ENCODE data around the gene PDE4D. TPM values are rescaled to one million over a fixed set of nuclear protein-coding genes. Genes with fewer than 3 reads are reported as not detected.

The PDE4D gene
- total RNA-seq, 1 experiment from 2014 or later = 2.4 TPM

DNA sequence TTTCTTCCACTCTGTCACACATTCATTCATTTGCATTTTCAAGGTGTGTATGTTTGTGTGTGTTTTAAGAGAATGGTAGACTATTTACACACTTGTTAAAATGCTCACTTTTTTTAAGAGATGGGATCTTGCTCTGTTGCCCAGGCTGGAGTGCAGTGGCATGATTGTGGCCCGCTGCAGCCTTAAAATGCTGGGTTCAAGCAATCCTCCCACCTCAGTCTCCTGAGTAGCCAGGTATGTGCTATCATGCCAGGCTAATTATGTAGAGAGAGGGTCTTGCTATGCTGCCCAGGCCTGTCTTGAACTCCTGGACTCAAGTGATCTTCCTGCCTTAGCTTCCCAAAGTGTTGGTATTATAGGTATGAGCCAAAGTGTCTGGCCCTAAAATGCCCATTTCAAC lies 173.5 kb downstream of the PDE4D start:
- no peak overlapping the region for H3K27ac ChIP-seq (ENCODE audit: low read length)
- no peaks in the 10 kb centered on the region for H3K36me3 ChIP-seq (ENCODE audit: control insufficient read depth, insufficient read depth, low read length)
- no peak overlapping the region for H3K4me3 ChIP-seq (ENCODE audit: low read depth in 2 of 2, low read length in 2 of 2)
- TF ChIP-seq SIN3A (IDR thresholded peaks at IDR 0.05; ENCODE audit: borderline replicate concordance, insufficient read depth, low read depth, low read length) = no peak
- no peak for TF ChIP-seq POLR2AphosphoS5 (IDR thresholded peaks at IDR 0.05; ENCODE audit: low read depth, low read length)
- TF ChIP-seq, protein P1, sequence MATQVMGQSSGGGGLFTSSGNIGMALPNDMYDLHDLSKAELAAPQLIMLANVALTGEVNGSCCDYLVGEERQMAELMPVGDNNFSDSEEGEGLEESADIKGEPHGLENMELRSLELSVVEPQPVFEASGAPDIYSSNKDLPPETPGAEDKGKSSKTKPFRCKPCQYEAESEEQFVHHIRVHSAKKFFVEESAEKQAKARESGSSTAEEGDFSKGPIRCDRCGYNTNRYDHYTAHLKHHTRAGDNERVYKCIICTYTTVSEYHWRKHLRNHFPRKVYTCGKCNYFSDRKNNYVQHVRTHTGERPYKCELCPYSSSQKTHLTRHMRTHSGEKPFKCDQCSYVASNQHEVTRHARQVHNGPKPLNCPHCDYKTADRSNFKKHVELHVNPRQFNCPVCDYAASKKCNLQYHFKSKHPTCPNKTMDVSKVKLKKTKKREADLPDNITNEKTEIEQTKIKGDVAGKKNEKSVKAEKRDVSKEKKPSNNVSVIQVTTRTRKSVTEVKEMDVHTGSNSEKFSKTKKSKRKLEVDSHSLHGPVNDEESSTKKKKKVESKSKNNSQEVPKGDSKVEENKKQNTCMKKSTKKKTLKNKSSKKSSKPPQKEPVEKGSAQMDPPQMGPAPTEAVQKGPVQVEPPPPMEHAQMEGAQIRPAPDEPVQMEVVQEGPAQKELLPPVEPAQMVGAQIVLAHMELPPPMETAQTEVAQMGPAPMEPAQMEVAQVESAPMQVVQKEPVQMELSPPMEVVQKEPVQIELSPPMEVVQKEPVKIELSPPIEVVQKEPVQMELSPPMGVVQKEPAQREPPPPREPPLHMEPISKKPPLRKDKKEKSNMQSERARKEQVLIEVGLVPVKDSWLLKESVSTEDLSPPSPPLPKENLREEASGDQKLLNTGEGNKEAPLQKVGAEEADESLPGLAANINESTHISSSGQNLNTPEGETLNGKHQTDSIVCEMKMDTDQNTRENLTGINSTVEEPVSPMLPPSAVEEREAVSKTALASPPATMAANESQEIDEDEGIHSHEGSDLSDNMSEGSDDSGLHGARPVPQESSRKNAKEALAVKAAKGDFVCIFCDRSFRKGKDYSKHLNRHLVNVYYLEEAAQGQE (IDR thresholded peaks at IDR 0.05; ENCODE audit: insufficient read depth in 1 of 2, low read depth in 2 of 2, low read length in 1 of 2) = no peak
- no peak for TF ChIP-seq TCF7L2 (IDR thresholded peaks at IDR 0.05; ENCODE audit: low read depth, low read length)
- TF ChIP-seq, protein P2, sequence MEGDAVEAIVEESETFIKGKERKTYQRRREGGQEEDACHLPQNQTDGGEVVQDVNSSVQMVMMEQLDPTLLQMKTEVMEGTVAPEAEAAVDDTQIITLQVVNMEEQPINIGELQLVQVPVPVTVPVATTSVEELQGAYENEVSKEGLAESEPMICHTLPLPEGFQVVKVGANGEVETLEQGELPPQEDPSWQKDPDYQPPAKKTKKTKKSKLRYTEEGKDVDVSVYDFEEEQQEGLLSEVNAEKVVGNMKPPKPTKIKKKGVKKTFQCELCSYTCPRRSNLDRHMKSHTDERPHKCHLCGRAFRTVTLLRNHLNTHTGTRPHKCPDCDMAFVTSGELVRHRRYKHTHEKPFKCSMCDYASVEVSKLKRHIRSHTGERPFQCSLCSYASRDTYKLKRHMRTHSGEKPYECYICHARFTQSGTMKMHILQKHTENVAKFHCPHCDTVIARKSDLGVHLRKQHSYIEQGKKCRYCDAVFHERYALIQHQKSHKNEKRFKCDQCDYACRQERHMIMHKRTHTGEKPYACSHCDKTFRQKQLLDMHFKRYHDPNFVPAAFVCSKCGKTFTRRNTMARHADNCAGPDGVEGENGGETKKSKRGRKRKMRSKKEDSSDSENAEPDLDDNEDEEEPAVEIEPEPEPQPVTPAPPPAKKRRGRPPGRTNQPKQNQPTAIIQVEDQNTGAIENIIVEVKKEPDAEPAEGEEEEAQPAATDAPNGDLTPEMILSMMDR (IDR thresholded peaks at IDR 0.05) = no peak
- DNase-seq (ENCODE audit: low read depth, low spot score) (no peak), ATAC-seq (no peak)
- ChIA-PET CTCF (no interaction called here), POLR2A (no interaction called here)
- in situ Hi-C loops (cut with HindIII; ENCODE audit: low pct_unique_long_range_greater_than_20kb, low sequenced_read_pairs) = no loop called here
- intact Hi-C loops (cut with micrococcal nuclease; ENCODE audit: unreplicated experiment) = no loop called here
- H3K9me3 ChIP-seq (ENCODE audit: control insufficient read depth, insufficient read depth, low read depth, low read length) = no peaks in the 10 kb centered on the region
- no peaks in the 10 kb centered on the region for H3K4me1 ChIP-seq (ENCODE audit: control insufficient read depth, insufficient read depth, low read length)
- H3K27me3 ChIP-seq (ENCODE audit: control insufficient read depth, insufficient read depth, low read length) = no peaks in the 10 kb centered on the region
- BruUV-seq (replicated peaks) = no TSS peak

DNA sequence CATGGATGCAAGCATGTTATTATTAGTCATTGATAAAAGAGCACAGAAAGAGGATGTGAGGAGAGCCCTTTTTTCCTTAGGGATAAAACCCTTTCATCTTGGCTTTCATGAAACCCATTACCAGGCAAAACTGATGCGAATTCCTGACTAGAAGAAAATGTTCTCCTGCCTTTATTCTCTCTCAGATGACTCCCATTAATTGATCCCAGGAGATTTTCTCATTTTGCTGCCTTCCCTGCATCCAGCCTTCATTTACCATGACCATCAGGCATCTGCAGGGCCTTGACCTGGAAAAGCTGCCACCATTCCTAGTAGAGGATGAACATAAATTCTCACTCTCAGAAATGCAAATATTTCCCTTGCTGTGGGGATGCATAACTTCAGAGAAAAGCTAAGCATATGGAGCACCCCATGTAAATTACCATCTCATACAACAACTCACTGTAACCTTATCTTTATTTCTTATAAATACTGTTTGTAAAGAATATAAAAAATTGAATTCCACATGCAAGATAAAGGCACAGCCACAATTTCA lies 176.5 kb downstream of the PDE4D start:
- in situ Hi-C loops (cut with HindIII; ENCODE audit: low pct_unique_long_range_greater_than_20kb, low sequenced_read_pairs) (no loop called here), intact Hi-C loops (cut with micrococcal nuclease; ENCODE audit: unreplicated experiment) (no loop called here)
- BruUV-seq (replicated peaks) = no TSS peak
- Histone ChIP-seq H3K27me3 (ENCODE audit: control insufficient read depth, insufficient read depth, low read length) (no peaks in the 10 kb centered on the region), H3K9me3 (ENCODE audit: control insufficient read depth, insufficient read depth, low read depth, low read length) (no peaks in the 10 kb centered on the region), H3K36me3 (ENCODE audit: control insufficient read depth, insufficient read depth, low read length) (no peaks in the 10 kb centered on the region), H3K4me1 (ENCODE audit: control insufficient read depth, insufficient read depth, low read length) (no peaks in the 10 kb centered on the region), H3K4me3 (ENCODE audit: low read depth in 2 of 2, low read length in 2 of 2) (no peak overlapping the region), H3K27ac (ENCODE audit: low read length) (no peak overlapping the region)
- DNase-seq (ENCODE audit: low read depth, low spot score) (no peak), ATAC-seq (no peak)
- TF ChIP-seq SIN3A (IDR thresholded peaks at IDR 0.05; ENCODE audit: borderline replicate concordance, insufficient read depth, low read depth, low read length) (no peak), TCF7L2 (IDR thresholded peaks at IDR 0.05; ENCODE audit: low read depth, low read length) (no peak), POLR2AphosphoS5 (IDR thresholded peaks at IDR 0.05; ENCODE audit: low read depth, low read length) (no peak)
- TF ChIP-seq, protein P2 (IDR thresholded peaks at IDR 0.05) = no peak
- TF ChIP-seq, protein P1 (IDR thresholded peaks at IDR 0.05; ENCODE audit: insufficient read depth in 1 of 2, low read depth in 2 of 2, low read length in 1 of 2) = no peak
- CTCF ChIA-PET = no interaction called here
- POLR2A ChIA-PET = no interaction called here
